Neural progenitor cell (in vitro differentiated cells): ENCODE data around the gene LRP1B. TPM values are rescaled to one million over a fixed set of nuclear protein-coding genes. Genes with fewer than 3 reads are reported as not detected.

Experiments used
- DNase-seq: peaks from one replicate; pipeline ENCODE4 v3.0.0-alpha.2; 2016; ENCODE audit warnings: low spot score
- H2AFZ ChIP-seq: fragments of 200-600 bp; sonication (generic); replicated peaks from 2 replicates; pipeline ENCODE4 v1.6.1; 2016; ENCODE audit warnings: antibody characterized with exemption
- H3F3A ChIP-seq: fragments of 200-600 bp; sonication (generic); 2 replicates; pipeline ENCODE4 v1.6.1; 2016; ENCODE audit warnings: antibody characterized with exemption, low read depth
- H3K27ac ChIP-seq: fragments of 200-600 bp; sonication (generic); 2 replicates; pipeline ENCODE4 v1.5.1; 2016; ENCODE audit warnings: mild to moderate bottlenecking
- H3K27me3 ChIP-seq: fragments of 200-600 bp; sonication (generic); 2 replicates; pipeline ENCODE4 v1.6.1; 2016; ENCODE audit warnings: mild to moderate bottlenecking, moderate library complexity
- H3K36me3 ChIP-seq: fragments of 200-600 bp; sonication (generic); 2 replicates; pipeline ENCODE4 v1.5.1; 2016
- H3K4me1 ChIP-seq: fragments of 200-600 bp; sonication (generic); 2 replicates; pipeline ENCODE4 v1.6.1; 2016; ENCODE audit warnings: mixed run types
- H3K4me2 ChIP-seq: fragments of 200-600 bp; sonication (generic); 2 replicates; pipeline ENCODE4 v1.6.1; 2016
- H3K4me3 ChIP-seq: fragments of 200-600 bp; sonication (generic); 2 replicates; pipeline ENCODE4 v1.5.1; 2016
- H3K79me2 ChIP-seq: fragments of 200-600 bp; sonication (generic); 2 replicates; pipeline ENCODE4 v1.6.1; 2016; ENCODE audit warnings: low read depth
- H3K9ac ChIP-seq: fragments of 200-600 bp; sonication (generic); 2 replicates; pipeline ENCODE4 v1.6.1; 2016
- H3K9me3 ChIP-seq: fragments of 200-600 bp; sonication (generic); 2 replicates; pipeline ENCODE4 v1.5.1; 2016; ENCODE audit warnings: low read depth
- H4K20me1 ChIP-seq: fragments of 200-600 bp; sonication (generic); 2 replicates; pipeline ENCODE4 v1.6.1; 2016; ENCODE audit warnings: low read depth
- H3K27ac Mint-ChIP-seq: 3 replicates; pipeline ENCODE4 v1.8.0; 2021; ENCODE audit warnings: mixed read lengths
- H3K27me3 Mint-ChIP-seq: 2 replicates; pipeline ENCODE4 v1.8.0; 2022; ENCODE audit warnings: low read depth, mild to moderate bottlenecking, inconsistent platforms, moderate library complexity, mixed read lengths; ENCODE audit not compliant: insufficient read depth
- H3K36me3 Mint-ChIP-seq: 3 replicates; pipeline ENCODE4 v1.8.0; 2021; ENCODE audit warnings: mixed read lengths
- H3K4me1 Mint-ChIP-seq: 3 replicates; pipeline ENCODE4 v1.8.0; 2021; ENCODE audit warnings: mixed read lengths
- H3K4me3 Mint-ChIP-seq: 3 replicates; pipeline ENCODE4 v1.8.0; 2021; ENCODE audit warnings: mild to moderate bottlenecking, moderate library complexity, mixed read lengths
- H3K9me3 Mint-ChIP-seq: 3 replicates; pipeline ENCODE4 v1.8.0; 2020; ENCODE audit warnings: mixed read lengths
- CTCF ChIP-seq: fragments of 200-600 bp; sonication (generic); IDR thresholded peaks from 2 replicates; pipeline ENCODE4 v1.5.1; 2017; ENCODE audit warnings: antibody characterized with exemption, mild to moderate bottlenecking
- EZH2 ChIP-seq: fragments of 200-600 bp; sonication (generic); IDR thresholded peaks from 2 replicates; pipeline ENCODE4 v1.6.1; 2017; ENCODE audit warnings: antibody characterized with exemption, mild to moderate bottlenecking, moderate library complexity
- EZH2phosphoT487 ChIP-seq: fragments of 200-600 bp; sonication (generic); IDR thresholded peaks from 2 replicates; pipeline ENCODE4 v1.6.1; 2017; ENCODE audit warnings: antibody characterized with exemption
- total RNA-seq: library from RNA; depleted of rRNA; stranded (reverse); fragments of >200 nt; gene quantifications from 2 replicates; pipeline ENCODE4 v1.2.3, GENCODE V29; 2015; ENCODE audit warnings: low replicate concordance

LRP1B gene
- total RNA-seq, 1 donor from 2014 or later = not detected

GRCh38 chr2:140580532-140581151 lies 1550.2 kb downstream of the LRP1B start:
- Histone ChIP-seq H3K9ac (no peak overlapping the region), H4K20me1 (no peaks in the 10 kb centered on the region), H3K27ac (no peak overlapping the region), H3K36me3 (no peaks in the 10 kb centered on the region), H3K4me3 (no peak overlapping the region), H3K9me3 (no peaks in the 10 kb centered on the region), H2AFZ (no peak overlapping the region), H3K79me2 (no peaks in the 10 kb centered on the region), H3K4me2 (no peak overlapping the region), H3F3A (no peaks in the 10 kb centered on the region), H3K27me3 (no peaks in the 10 kb centered on the region), H3K4me1 (no peaks in the 10 kb centered on the region)
- DNase-seq = no peak
- H3K36me3 Mint-ChIP-seq = no peaks in the 10 kb centered on the region
- H3K4me3 Mint-ChIP-seq = no peak overlapping the region
- TF ChIP-seq EZH2 (no peak), EZH2phosphoT487 (no peak), CTCF (no peak)
- H3K9me3 Mint-ChIP-seq = no peaks in the 10 kb centered on the region
- H3K27me3 Mint-ChIP-seq = peaks cover 2% of the 10 kb centered on the region
- no peaks in the 10 kb centered on the region for H3K4me1 Mint-ChIP-seq
- no peak overlapping the region for H3K27ac Mint-ChIP-seq

- DNase-seq = no peak
- H3K4me1 ChIP-seq = no peaks in the 10 kb centered on the region
- H3K9ac ChIP-seq = no peak overlapping the region
- TF ChIP-seq CTCF (no peak), EZH2phosphoT487 (no peak), EZH2 (no peak)
- no peak overlapping the region for H3K27ac Mint-ChIP-seq
- H3K36me3 Mint-ChIP-seq = no peaks in the 10 kb centered on the region
- no peaks in the 10 kb centered on the region for H3K4me1 Mint-ChIP-seq
- no peak overlapping the region for H3K4me2 ChIP-seq
- no peaks in the 10 kb centered on the region for H3K36me3 ChIP-seq
- no peaks in the 10 kb centered on the region for H3K9me3 Mint-ChIP-seq
- H3K27me3 Mint-ChIP-seq = peaks cover 2% of the 10 kb centered on the region
- H3K4me3 Mint-ChIP-seq = no peak overlapping the region
- H3K79me2 ChIP-seq = no peaks in the 10 kb centered on the region
- no peak overlapping the region for H3K4me3 ChIP-seq
- no peaks in the 10 kb centered on the region for H3K9me3 ChIP-seq
- H3K27me3 ChIP-seq = no peaks in the 10 kb centered on the region
- no peaks in the 10 kb centered on the region for H4K20me1 ChIP-seq
- no peaks in the 10 kb centered on the region for H3F3A ChIP-seq
- H2AFZ ChIP-seq = no peak overlapping the region
- no peak overlapping the region for H3K27ac ChIP-seq
Measured at GRCh38 chr2:140577453-140577852, 1553.4 kb downstream of the LRP1B start.

GRCh38 chr2:140567734-140568133 lies 1563.1 kb downstream of the LRP1B start:
- Mint-ChIP-seq H3K4me3 (no peak overlapping the region), H3K36me3 (no peaks in the 10 kb centered on the region), H3K27me3 (no peaks in the 10 kb centered on the region), H3K9me3 (no peaks in the 10 kb centered on the region), H3K27ac (no peak overlapping the region), H3K4me1 (no peaks in the 10 kb centered on the region)
- Histone ChIP-seq H3K36me3 (no peaks in the 10 kb centered on the region), H3K9ac (no peak overlapping the region), H3K9me3 (no peaks in the 10 kb centered on the region), H3K4me2 (no peak overlapping the region), H2AFZ (no peak overlapping the region), H3K4me1 (no peaks in the 10 kb centered on the region), H3K27ac (no peak overlapping the region), H3K27me3 (no peaks in the 10 kb centered on the region), H3K79me2 (no peaks in the 10 kb centered on the region), H4K20me1 (no peaks in the 10 kb centered on the region), H3K4me3 (no peak overlapping the region), H3F3A (no peaks in the 10 kb centered on the region)
- no peak for DNase-seq
- TF ChIP-seq CTCF (no peak), EZH2phosphoT487 (no peak), EZH2 (no peak)
